HG03460 (cell line): ENCODE measurements around the gene CD109.
"Not testable (repeated sequence)": the region's sequence is repeated elsewhere in the genome, so short reads cannot be mapped to it uniquely, and the experiment has no call there.

Experiments used
- ATAC-seq: cut with Tn5 transposase; IDR thresholded peaks from one replicate; pipeline ENCODE4 v1.9.1; 2021; ENCODE audit not compliant: unreplicated experiment

CD109 gene

GRCh38 chr6:73683574-73683973, 12.4 kb upstream of the CD109 start:
- not testable (repeated sequence) for ATAC-seq

- ATAC-seq: no peak
Observed at GRCh38 chr6:73688351-73688750, 7.7 kb upstream of the CD109 start.

- no peak for ATAC-seq
Observed at GRCh38 chr6:73690056-73690455, 5.9 kb upstream of the CD109 start.

- ATAC-seq: no peak
Observed at GRCh38 chr6:73691512-73691911, 4.5 kb upstream of the CD109 start.

- ATAC-seq: no peak
Observed at GRCh38 chr6:73694711-73695411, 1.1 kb upstream of the CD109 start.

- ATAC-seq: no peak
Observed at GRCh38 chr6:73696966-73697655, 1.1 kb downstream of the CD109 start.

GRCh38 chr6:73699676-73700459, 3.9 kb downstream of the CD109 start:
- ATAC-seq: no peak

- ATAC-seq: no peak
Observed at GRCh38 chr6:73702444-73702843, 6.4 kb downstream of the CD109 start.

GRCh38 chr6:73703466-73703865, 7.5 kb downstream of the CD109 start:
- no peak for ATAC-seq

GRCh38 chr6:73704260-73704659, 8.3 kb downstream of the CD109 start:
- no peak for ATAC-seq

GRCh38 chr6:73704798-73705197, 8.8 kb downstream of the CD109 start:
- ATAC-seq: no peak

GRCh38 chr6:73706971-73707370, 11.0 kb downstream of the CD109 start:
- ATAC-seq: no peak

GRCh38 chr6:73710470-73710869, 14.5 kb downstream of the CD109 start:
- no peak for ATAC-seq

GRCh38 chr6:73710948-73711347, 14.9 kb downstream of the CD109 start:
- ATAC-seq: no peak

GRCh38 chr6:73712535-73713173, 16.7 kb downstream of the CD109 start:
- ATAC-seq: no peak

- no peak for ATAC-seq
Observed at GRCh38 chr6:73713426-73714147, 17.6 kb downstream of the CD109 start.

GRCh38 chr6:73715111-73715508, 19.1 kb downstream of the CD109 start:
- not testable (repeated sequence) for ATAC-seq

GRCh38 chr6:73719046-73719445, 23.0 kb downstream of the CD109 start:
- ATAC-seq: no peak

- peak; percentile 62 for ATAC-seq
Observed at GRCh38 chr6:73722318-73723060, 26.5 kb downstream of the CD109 start.

GRCh38 chr6:73723480-73723879, 27.5 kb downstream of the CD109 start:
- ATAC-seq: not testable (repeated sequence)
